DMS114 treated with DMSO at 0.1 percent for 48 hours (cell line): ENCODE data around the gene MEGF6.

ENCODE experiments used
- DNase-seq: peaks from one replicate; lab custom pipeline; 2025; ENCODE audit not compliant: unreplicated experiment; lab: John Stamatoyannopoulos, UW

MEGF6 gene

GRCh38 chr1:3495776-3496745 lies 115.2 kb downstream of the MEGF6 start:
- DNase-seq, result no peak

GRCh38 chr1:3494321-3495308 lies 116.7 kb downstream of the MEGF6 start:
- DNase-seq, result no peak

GRCh38 chr1:3492545-3493246 lies 118.6 kb downstream of the MEGF6 start:
- no peak for DNase-seq

- DNase-seq, result peak; percentile 61
These were observed 119.7 kb downstream of the MEGF6 start for GRCh38 chr1:3491291-3492246.

- no peak for DNase-seq
These were observed 121.1 kb downstream of the MEGF6 start for GRCh38 chr1:3490046-3490745.

GRCh38 chr1:3488432-3488831 lies 122.9 kb downstream of the MEGF6 start:
- DNase-seq, result no peak

- DNase-seq, result no peak
These were observed 126.3 kb downstream of the MEGF6 start for GRCh38 chr1:3485016-3485415.

GRCh38 chr1:3483801-3484444 lies 127.4 kb downstream of the MEGF6 start:
- no peak for DNase-seq

GRCh38 chr1:3483380-3483779 lies 127.9 kb downstream of the MEGF6 start:
- no peak for DNase-seq

- DNase-seq, result no peak
These were observed 128.9 kb downstream of the MEGF6 start for GRCh38 chr1:3482378-3482849.

GRCh38 chr1:3481836-3482375 lies 129.4 kb downstream of the MEGF6 start:
- no peak for DNase-seq

GRCh38 chr1:3481046-3481445 lies 130.3 kb downstream of the MEGF6 start:
- no peak for DNase-seq

GRCh38 chr1:3480369-3480719 lies 131.0 kb downstream of the MEGF6 start:
- DNase-seq, result no peak

GRCh38 chr1:3479511-3480368 lies 131.6 kb downstream of the MEGF6 start:
- no peak for DNase-seq

- no peak for DNase-seq
These were observed 133.1 kb downstream of the MEGF6 start for GRCh38 chr1:3478187-3478586.

GRCh38 chr1:3477241-3477995 lies 133.9 kb downstream of the MEGF6 start:
- no peak for DNase-seq

GRCh38 chr1:3476666-3477065 lies 134.6 kb downstream of the MEGF6 start:
- DNase-seq, result no peak
